ENCODE results near the gene MPHOSPH9.

Gene MPHOSPH9

GRCh38 chr12:123120452-123121166 lies 112.3 kb downstream of the MPHOSPH9 start:
- DNase-seq = no peak

GRCh38 chr12:123119808-123120207 lies 113.1 kb downstream of the MPHOSPH9 start:
- no peak for DNase-seq

- no peak for DNase-seq
These were observed 114.4 kb downstream of the MPHOSPH9 start for GRCh38 chr12:123118497-123118896.

GRCh38 chr12:123115409-123116121 lies 117.4 kb downstream of the MPHOSPH9 start:
- DNase-seq = peak; percentile 45

- DNase-seq = no peak
These were observed 118.4 kb downstream of the MPHOSPH9 start for GRCh38 chr12:123114304-123115083.

GRCh38 chr12:123113026-123113425 lies 119.9 kb downstream of the MPHOSPH9 start:
- DNase-seq = no peak

- DNase-seq = no peak
These were observed 121.3 kb downstream of the MPHOSPH9 start for GRCh38 chr12:123111498-123112165.

- no peak for DNase-seq
These were observed 123.6 kb downstream of the MPHOSPH9 start for GRCh38 chr12:123109319-123109772.

- DNase-seq = no peak
These were observed 124.3 kb downstream of the MPHOSPH9 start for GRCh38 chr12:123108682-123109066.

GRCh38 chr12:123107926-123108681 lies 124.8 kb downstream of the MPHOSPH9 start:
- DNase-seq = no peak

GRCh38 chr12:123106640-123107359 lies 126.1 kb downstream of the MPHOSPH9 start:
- peak; percentile 62 for DNase-seq

- DNase-seq = no peak
These were observed 127.6 kb downstream of the MPHOSPH9 start for GRCh38 chr12:123105211-123105826.

GRCh38 chr12:123104809-123105208 lies 128.1 kb downstream of the MPHOSPH9 start:
- no peak for DNase-seq
